ENCODE measurements around the gene SUFU. TPM values are rescaled to one million over a fixed set of nuclear protein-coding genes. Genes with fewer than 3 reads are reported as not detected.

SUFU gene
- total and polyA plus RNA-seq, 7 donors: 1.2 to 10.5 (median 6.6) TPM

- peak; percentile 30 for DNase-seq
These were observed 173.7 kb downstream of the SUFU start for GRCh38 chr10:102677331-102678067.

GRCh38 chr10:102678068-102678400 lies 174.3 kb downstream of the SUFU start:
- peaks cover 0 to 55% (median 42%) of the 10 kb centered on the region in 4 donors for H3K4me1 ChIP-seq
- no peak overlapping the region for H3K4me3 ChIP-seq
- 54 to 79% methylated on average over 9 of the region's 9 CpGs for WGBS, 2 donors
- TF ChIP-seq POLR2AphosphoS5 (IDR thresholded peaks at IDR 0.05): no peak
- no peak for TF ChIP-seq POLR2A (IDR thresholded peaks at IDR 0.05)
- TF ChIP-seq EP300 (IDR thresholded peaks at IDR 0.05): no peak
- TF ChIP-seq CTCF (IDR thresholded peaks at IDR 0.05): no peak
- DNase-seq: peak; percentile 53
- H3K27ac ChIP-seq: no peak overlapping the region
- H3K27me3 ChIP-seq: no peaks in the 10 kb centered on the region
- peaks cover 0 to 15% (median 0%) of the 10 kb centered on the region in 4 donors for H3K36me3 ChIP-seq
- intact Hi-C loops (cut with DNase I): no loop called here
- no peaks in the 10 kb centered on the region for H3K9me3 ChIP-seq

More at GRCh38 chr10:102677331-102678067, 173.7 kb downstream of the SUFU start:
- 78 to 82% methylated on average over 9 of the region's 9 CpGs for WGBS, 2 donors
- Histone ChIP-seq H3K9me3 (no peaks in the 10 kb centered on the region), H3K27ac (peak overlapping the region in 2 of 4 donors; percentile 67 to 69), H3K36me3 (peaks cover 0 to 12% (median 0%) of the 10 kb centered on the region in 4 donors), H3K27me3 (no peaks in the 10 kb centered on the region), H3K4me1 (peaks cover 0 to 55% (median 42%) of the 10 kb centered on the region in 4 donors), H3K4me3 (no peak overlapping the region)
- TF ChIP-seq POLR2A (IDR thresholded peaks at IDR 0.05) (no peak), POLR2AphosphoS5 (IDR thresholded peaks at IDR 0.05) (no peak), EP300 (IDR thresholded peaks at IDR 0.05) (no peak), CTCF (IDR thresholded peaks at IDR 0.05) (no peak)
- intact Hi-C loops (cut with DNase I): no loop called here

- WGBS, 2 donors: 7 to 16% methylated on average over 9 of the region's 9 CpGs
- intact Hi-C loops (cut with DNase I): no loop called here
These were observed 175.1 kb downstream of the SUFU start for GRCh38 chr10:102678842-102679289.

GRCh38 chr10:102679596-102679995 lies 175.8 kb downstream of the SUFU start:
- DNase-seq: peak; percentile 7
- Histone ChIP-seq H3K36me3 (peaks cover 0 to 31% (median 0%) of the 10 kb centered on the region in 4 donors), H3K27me3 (no peaks in the 10 kb centered on the region), H3K4me1 (peaks cover 0 to 41% (median 30%) of the 10 kb centered on the region in 4 donors), H3K27ac (no peak overlapping the region), H3K9me3 (no peaks in the 10 kb centered on the region), H3K4me3 (no peak overlapping the region)
- 97 to 98% methylated on average over 4 of the region's 4 CpGs for WGBS, 2 donors
- TF ChIP-seq CTCF (IDR thresholded peaks at IDR 0.05) (no peak), EP300 (IDR thresholded peaks at IDR 0.05) (no peak), POLR2A (IDR thresholded peaks at IDR 0.05) (no peak)
- intact Hi-C loops (cut with DNase I): no loop called here

More at GRCh38 chr10:102678842-102679289, 175.1 kb downstream of the SUFU start:
- peaks cover 0 to 23% (median 0%) of the 10 kb centered on the region in 4 donors for H3K36me3 ChIP-seq
- H3K4me3 ChIP-seq: no peak overlapping the region
- peaks cover 0 to 48% (median 38%) of the 10 kb centered on the region in 4 donors for H3K4me1 ChIP-seq
- H3K9me3 ChIP-seq: no peaks in the 10 kb centered on the region
- no peaks in the 10 kb centered on the region for H3K27me3 ChIP-seq
- TF ChIP-seq POLR2A (IDR thresholded peaks at IDR 0.05) (no peak), EP300 (IDR thresholded peaks at IDR 0.05) (no peak), POLR2AphosphoS5 (IDR thresholded peaks at IDR 0.05) (no peak), CTCF (IDR thresholded peaks at IDR 0.05) (peak in 3 of 4 experiments; percentile 30 to 53 (median 34))
- DNase-seq: peak; percentile 69
- H3K27ac ChIP-seq: no peak overlapping the region

Data from sigmoid colon (tissue), 7 donors.